ENCODE measurements around the gene CIAO2A. TPM values are rescaled to one million over a fixed set of nuclear protein-coding genes. Genes with fewer than 3 reads are reported as not detected.
"Not testable (repeated sequence)": the region's sequence is repeated elsewhere in the genome, so short reads cannot be mapped to it uniquely, and the experiment has no call there.

The CIAO2A gene
- total RNA-seq, 1 experiment from 2014 or later: 129 TPM

- H2AFZ ChIP-seq (ENCODE audit: low read length); H3K4me2 ChIP-seq (ENCODE audit: low read depth, low read length, poor library complexity, severe bottlenecking); DNase-seq: not testable (repeated sequence)
These were observed 34.5 kb downstream of the CIAO2A start for GRCh38 chr15:64059104-64059503.

DNA sequence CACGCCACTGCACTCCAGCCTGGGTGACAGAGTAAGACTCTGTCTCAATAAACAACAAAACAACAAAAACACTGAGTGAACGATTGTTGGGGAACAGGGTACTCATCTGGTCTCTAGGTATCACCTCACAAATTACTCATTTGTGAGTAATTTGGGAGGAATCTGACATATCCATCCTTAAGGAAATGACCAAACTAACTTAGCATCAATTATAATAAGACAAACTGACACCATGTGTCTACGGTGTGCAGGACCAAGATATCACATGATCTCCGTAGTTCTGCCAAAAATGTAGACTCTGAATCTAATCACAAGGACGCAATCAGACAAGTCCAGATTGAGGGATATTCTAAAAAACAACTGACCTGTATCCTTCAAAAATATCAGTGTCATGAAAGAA is 35.4 kb downstream of the CIAO2A start:
- Histone ChIP-seq H3K4me3 (ENCODE audit: low read length) (no peak overlapping the region), H4K20me1 (ENCODE audit: insufficient read depth, low read depth, low read length) (no peaks in the 10 kb centered on the region), H3K36me3 (ENCODE audit: insufficient read depth, low read length) (no peaks in the 10 kb centered on the region), H3K4me2 (ENCODE audit: low read depth, low read length, poor library complexity, severe bottlenecking) (no peak overlapping the region), H3K79me2 (ENCODE audit: low read length) (no peaks in the 10 kb centered on the region), H2AFZ (ENCODE audit: low read length) (no peak overlapping the region), H3K9ac (ENCODE audit: low read length) (no peak overlapping the region), H3K9me3 (ENCODE audit: low read length) (no peaks in the 10 kb centered on the region), H3K27me3 (ENCODE audit: low read length) (no peaks in the 10 kb centered on the region), H3K4me1 (ENCODE audit: low read length) (no peaks in the 10 kb centered on the region), H3K27ac (ENCODE audit: low read length) (no peak overlapping the region), H3K9me2 (replicated peaks; ENCODE audit: insufficient read depth, low read length) (no peaks in the 10 kb centered on the region)
- DNase-seq: no peak

More at GRCh38 chr15:64059104-64059503, 34.5 kb downstream of the CIAO2A start:
- not testable (repeated sequence) for H3K27me3 ChIP-seq (ENCODE audit: low read length); H3K36me3 ChIP-seq (ENCODE audit: insufficient read depth, low read length); H3K9me2 ChIP-seq (replicated peaks; ENCODE audit: insufficient read depth, low read length); H4K20me1 ChIP-seq (ENCODE audit: insufficient read depth, low read depth, low read length); H3K4me3 ChIP-seq (ENCODE audit: low read length); H3K4me1 ChIP-seq (ENCODE audit: low read length); H3K9me3 ChIP-seq (ENCODE audit: low read length); H3K9ac ChIP-seq (ENCODE audit: low read length); H3K79me2 ChIP-seq (ENCODE audit: low read length); H3K27ac ChIP-seq (ENCODE audit: low read length)

DNA sequence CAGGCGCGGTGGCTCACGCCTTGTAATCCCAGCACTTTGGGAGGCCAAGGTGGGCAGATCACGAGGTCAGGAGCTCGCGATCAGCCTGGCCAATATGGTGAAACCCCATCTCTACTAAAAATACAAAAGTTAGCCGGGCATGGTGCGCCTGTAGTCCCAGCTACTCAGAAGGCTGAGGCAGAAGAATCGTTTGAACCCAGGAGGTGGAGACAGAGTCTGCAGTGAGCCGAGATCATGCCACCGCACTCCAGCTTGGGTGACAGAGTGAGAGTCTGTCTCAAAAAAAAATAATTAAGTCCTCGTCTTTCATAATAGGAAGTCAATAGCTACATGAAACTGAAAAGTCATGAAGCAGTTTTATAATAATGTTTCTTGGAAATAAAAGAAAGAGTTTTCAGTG is 40.0 kb downstream of the CIAO2A start:
- not testable (repeated sequence) for H3K27me3 ChIP-seq (ENCODE audit: low read length); H3K79me2 ChIP-seq (ENCODE audit: low read length); H3K9me3 ChIP-seq (ENCODE audit: low read length); H3K4me2 ChIP-seq (ENCODE audit: low read depth, low read length, poor library complexity, severe bottlenecking); H2AFZ ChIP-seq (ENCODE audit: low read length); H3K9me2 ChIP-seq (replicated peaks; ENCODE audit: insufficient read depth, low read length); H3K9ac ChIP-seq (ENCODE audit: low read length); H3K27ac ChIP-seq (ENCODE audit: low read length); H4K20me1 ChIP-seq (ENCODE audit: insufficient read depth, low read depth, low read length); H3K4me3 ChIP-seq (ENCODE audit: low read length); H3K4me1 ChIP-seq (ENCODE audit: low read length); H3K36me3 ChIP-seq (ENCODE audit: insufficient read depth, low read length); DNase-seq

GRCh38 chr15:64052925-64053491 is 40.6 kb downstream of the CIAO2A start:
- no peak overlapping the region for H3K9ac ChIP-seq (ENCODE audit: low read length)
- H3K4me3 ChIP-seq (ENCODE audit: low read length): no peak overlapping the region
- no peak overlapping the region for H3K27ac ChIP-seq (ENCODE audit: low read length)
- H3K4me1 ChIP-seq (ENCODE audit: low read length): peaks cover 14% of the 10 kb centered on the region
- H3K36me3 ChIP-seq (ENCODE audit: insufficient read depth, low read length): no peaks in the 10 kb centered on the region
- H3K9me2 ChIP-seq (replicated peaks; ENCODE audit: insufficient read depth, low read length): no peaks in the 10 kb centered on the region
- H3K79me2 ChIP-seq (ENCODE audit: low read length): no peaks in the 10 kb centered on the region
- H3K9me3 ChIP-seq (ENCODE audit: low read length): no peaks in the 10 kb centered on the region
- H3K4me2 ChIP-seq (ENCODE audit: low read depth, low read length, poor library complexity, severe bottlenecking): no peak overlapping the region
- H3K27me3 ChIP-seq (ENCODE audit: low read length): no peaks in the 10 kb centered on the region
- DNase-seq: no peak
- H4K20me1 ChIP-seq (ENCODE audit: insufficient read depth, low read depth, low read length): no peaks in the 10 kb centered on the region
- no peak overlapping the region for H2AFZ ChIP-seq (ENCODE audit: low read length)

- Histone ChIP-seq H3K4me3 (ENCODE audit: low read length) (no peak overlapping the region), H4K20me1 (ENCODE audit: insufficient read depth, low read depth, low read length) (no peaks in the 10 kb centered on the region), H3K79me2 (ENCODE audit: low read length) (no peaks in the 10 kb centered on the region), H3K9me3 (ENCODE audit: low read length) (no peaks in the 10 kb centered on the region), H3K27ac (ENCODE audit: low read length) (no peak overlapping the region), H3K9me2 (replicated peaks; ENCODE audit: insufficient read depth, low read length) (no peaks in the 10 kb centered on the region), H3K9ac (ENCODE audit: low read length) (no peak overlapping the region), H2AFZ (ENCODE audit: low read length) (no peak overlapping the region), H3K27me3 (ENCODE audit: low read length) (no peaks in the 10 kb centered on the region), H3K4me2 (ENCODE audit: low read depth, low read length, poor library complexity, severe bottlenecking) (no peak overlapping the region), H3K36me3 (ENCODE audit: insufficient read depth, low read length) (no peaks in the 10 kb centered on the region), H3K4me1 (ENCODE audit: low read length) (peaks cover 19% of the 10 kb centered on the region)
- no peak for DNase-seq
These were observed 42.0 kb downstream of the CIAO2A start for GRCh38 chr15:64051407-64052259.

- no peaks in the 10 kb centered on the region for H3K9me3 ChIP-seq (ENCODE audit: low read length)
- DNase-seq: no peak
These were observed 42.6 kb downstream of the CIAO2A start for GRCh38 chr15:64051093-64051402.

GRCh38 chr15:64050281-64051092 is 43.2 kb downstream of the CIAO2A start:
- H3K9ac ChIP-seq (ENCODE audit: low read length): no peak overlapping the region
- no peaks in the 10 kb centered on the region for H3K9me3 ChIP-seq (ENCODE audit: low read length)
- H3K4me2 ChIP-seq (ENCODE audit: low read depth, low read length, poor library complexity, severe bottlenecking): no peak overlapping the region
- H3K9me2 ChIP-seq (replicated peaks; ENCODE audit: insufficient read depth, low read length): no peaks in the 10 kb centered on the region
- no peak overlapping the region for H3K27ac ChIP-seq (ENCODE audit: low read length)
- no peaks in the 10 kb centered on the region for H4K20me1 ChIP-seq (ENCODE audit: insufficient read depth, low read depth, low read length)
- H3K4me3 ChIP-seq (ENCODE audit: low read length): no peak overlapping the region
- no peak overlapping the region for H2AFZ ChIP-seq (ENCODE audit: low read length)
- peaks cover 25% of the 10 kb centered on the region for H3K4me1 ChIP-seq (ENCODE audit: low read length)
- H3K27me3 ChIP-seq (ENCODE audit: low read length): no peaks in the 10 kb centered on the region
- DNase-seq: no peak
- peaks cover 5% of the 10 kb centered on the region for H3K79me2 ChIP-seq (ENCODE audit: low read length)
- no peaks in the 10 kb centered on the region for H3K36me3 ChIP-seq (ENCODE audit: insufficient read depth, low read length)

More at GRCh38 chr15:64051093-64051402, 42.6 kb downstream of the CIAO2A start:
- Histone ChIP-seq H3K4me3 (ENCODE audit: low read length) (no peak overlapping the region), H2AFZ (ENCODE audit: low read length) (no peak overlapping the region), H3K36me3 (ENCODE audit: insufficient read depth, low read length) (no peaks in the 10 kb centered on the region), H3K9me2 (replicated peaks; ENCODE audit: insufficient read depth, low read length) (no peaks in the 10 kb centered on the region), H3K9ac (ENCODE audit: low read length) (no peak overlapping the region), H3K4me1 (ENCODE audit: low read length) (peaks cover 21% of the 10 kb centered on the region), H3K4me2 (ENCODE audit: low read depth, low read length, poor library complexity, severe bottlenecking) (no peak overlapping the region), H3K79me2 (ENCODE audit: low read length) (no peaks in the 10 kb centered on the region), H4K20me1 (ENCODE audit: insufficient read depth, low read depth, low read length) (no peaks in the 10 kb centered on the region), H3K27ac (ENCODE audit: low read length) (no peak overlapping the region), H3K27me3 (ENCODE audit: low read length) (no peaks in the 10 kb centered on the region)

GRCh38 chr15:64048781-64049460 is 44.7 kb downstream of the CIAO2A start:
- H3K9me3 ChIP-seq (ENCODE audit: low read length): no peaks in the 10 kb centered on the region
- H3K4me3 ChIP-seq (ENCODE audit: low read length): no peak overlapping the region
- H4K20me1 ChIP-seq (ENCODE audit: insufficient read depth, low read depth, low read length): no peaks in the 10 kb centered on the region
- no peaks in the 10 kb centered on the region for H3K36me3 ChIP-seq (ENCODE audit: insufficient read depth, low read length)
- DNase-seq: peak; percentile 65
- H3K9me2 ChIP-seq (replicated peaks; ENCODE audit: insufficient read depth, low read length): no peaks in the 10 kb centered on the region
- no peak overlapping the region for H2AFZ ChIP-seq (ENCODE audit: low read length)
- no peak overlapping the region for H3K27ac ChIP-seq (ENCODE audit: low read length)
- H3K4me1 ChIP-seq (ENCODE audit: low read length): peaks cover 41% of the 10 kb centered on the region
- H3K79me2 ChIP-seq (ENCODE audit: low read length): peaks cover 20% of the 10 kb centered on the region
- no peaks in the 10 kb centered on the region for H3K27me3 ChIP-seq (ENCODE audit: low read length)
- no peak overlapping the region for H3K9ac ChIP-seq (ENCODE audit: low read length)
- H3K4me2 ChIP-seq (ENCODE audit: low read depth, low read length, poor library complexity, severe bottlenecking): no peak overlapping the region

Measured in Karpas-422 (cell line).